GM13977 (cell line): ENCODE data around the gene OR4B1.
"Not testable (repeated sequence)": the region's sequence is repeated elsewhere in the genome, so short reads cannot be mapped to it uniquely, and the experiment has no call there.

Source experiments
- DNase-seq: peaks from one replicate; pipeline ENCODE4 v3.0.0; 2012; ENCODE audit warnings: low spot score
- CTCF ChIP-seq: IDR thresholded peaks from 2 replicates; pipeline ENCODE4 v1.5.1; 2012; ENCODE audit warnings: mild to moderate bottlenecking, control low read depth; ENCODE audit not compliant: insufficient read depth; ENCODE audit errors: extremely low read depth, missing control alignments
- in situ Hi-C: fragments of 300-500 bp; cut with MboI; formaldehyde crosslinking; loops from one replicate; pipeline ENCODE4 v1.12.0; 2022; ENCODE audit warnings: low sequenced_read_pairs, low pct_unique_long_range_greater_than_20kb, mixed read lengths, inconsistent platforms; ENCODE audit not compliant: unreplicated experiment

OR4B1 gene

GRCh38 chr11:48193876-48194275 is 22.7 kb upstream of the OR4B1 start:
- in situ Hi-C loops = no loop called here
- no peak for DNase-seq
- TF ChIP-seq CTCF = no peak

GRCh38 chr11:48207881-48208280 is 8.7 kb upstream of the OR4B1 start:
- TF ChIP-seq CTCF = no peak
- in situ Hi-C loops = no loop called here
- DNase-seq = no peak

- DNase-seq = no peak
- no peak for TF ChIP-seq CTCF
- in situ Hi-C loops = no loop called here
Observed at GRCh38 chr11:48210052-48210451, 6.6 kb upstream of the OR4B1 start.

GRCh38 chr11:48228761-48229160 is 12.2 kb downstream of the OR4B1 start:
- in situ Hi-C loops = no loop called here
- DNase-seq = no peak
- TF ChIP-seq CTCF = no peak

GRCh38 chr11:48230057-48230456 is 13.4 kb downstream of the OR4B1 start:
- DNase-seq, in situ Hi-C loops: not testable (repeated sequence)

- in situ Hi-C loops = no loop called here
- no peak for DNase-seq
- no peak for TF ChIP-seq CTCF
Observed at GRCh38 chr11:48237727-48238126, 21.1 kb downstream of the OR4B1 start.

GRCh38 chr11:48242501-48242900 is 25.9 kb downstream of the OR4B1 start:
- DNase-seq = no peak
- no peak for TF ChIP-seq CTCF
- in situ Hi-C loops = no loop called here
